NCI-H146 (cell line): ENCODE data around the gene CLDN1.

ENCODE experiments used
- DNase-seq: peaks from one replicate; lab custom pipeline; 2025; lab: John Stamatoyannopoulos, UW

Gene CLDN1

GRCh38 chr3:190330936-190331734 lies 8.9 kb upstream of the CLDN1 start:
- no peak for DNase-seq

GRCh38 chr3:190326930-190327329 lies 4.7 kb upstream of the CLDN1 start:
- no peak for DNase-seq

GRCh38 chr3:190326361-190326760 lies 4.1 kb upstream of the CLDN1 start:
- DNase-seq = peak; percentile 41

- no peak for DNase-seq
Observed at GRCh38 chr3:190325923-190326322, 3.7 kb upstream of the CLDN1 start.

GRCh38 chr3:190323246-190323626 lies 990 bp upstream of the CLDN1 start:
- no peak for DNase-seq

- peak; percentile 40 for DNase-seq
Observed at GRCh38 chr3:190322604-190323245, 479 bp upstream of the CLDN1 start.

- no peak for DNase-seq
Observed at GRCh38 chr3:190320594-190321362, 1.5 kb downstream of the CLDN1 start.

GRCh38 chr3:190319660-190320059 lies 2.6 kb downstream of the CLDN1 start:
- peak; percentile 29 for DNase-seq

- no peak for DNase-seq
Observed at GRCh38 chr3:190318666-190319065, 3.6 kb downstream of the CLDN1 start.

- no peak for DNase-seq
Observed at GRCh38 chr3:190314741-190315140, 7.5 kb downstream of the CLDN1 start.

- no peak for DNase-seq
Observed at GRCh38 chr3:190309414-190309813, 12.8 kb downstream of the CLDN1 start.

- DNase-seq = no peak
Observed at GRCh38 chr3:190308154-190308553, 14.1 kb downstream of the CLDN1 start.

- DNase-seq = peak; percentile 92
Observed at GRCh38 chr3:190307164-190307545, 15.1 kb downstream of the CLDN1 start.

- DNase-seq = peak; percentile 97
Observed at GRCh38 chr3:190306513-190307163, 15.6 kb downstream of the CLDN1 start.

GRCh38 chr3:190306026-190306425 lies 16.2 kb downstream of the CLDN1 start:
- DNase-seq = no peak

- DNase-seq = no peak
Observed at GRCh38 chr3:190305406-190305805, 16.8 kb downstream of the CLDN1 start.

- no peak for DNase-seq
Observed at GRCh38 chr3:190303884-190304283, 18.4 kb downstream of the CLDN1 start.

- no peak for DNase-seq
Observed at GRCh38 chr3:190302212-190302867, 19.9 kb downstream of the CLDN1 start.

- no peak for DNase-seq
Observed at GRCh38 chr3:190301591-190301990, 20.7 kb downstream of the CLDN1 start.

GRCh38 chr3:190299969-190300368 lies 22.3 kb downstream of the CLDN1 start:
- no peak for DNase-seq

GRCh38 chr3:190294030-190294429 lies 28.2 kb downstream of the CLDN1 start:
- no peak for DNase-seq

GRCh38 chr3:190293621-190294020 lies 28.6 kb downstream of the CLDN1 start:
- no peak for DNase-seq
